K562 (cell line): ENCODE results near the gene FAM193A. TPM values are rescaled to one million over a fixed set of nuclear protein-coding genes. Genes with fewer than 3 reads are reported as not detected.

Experiments
- ATAC-seq: fragments of 200-7000 bp; cut with Tn5 transposase; 3 replicates; pipeline ENCODE4 v1.9.1; 2020; ENCODE audit warnings: moderate library complexity
- BruUV-seq: library from RNA; stranded (reverse); fragments of 400-500 nt; replicated peaks from 2 replicates; lab custom pipeline; 2021; lab: Mats Ljungman, UMichigan
- CTCF ChIA-PET: fragments of 300-600 bp; formaldehyde crosslinking; extraction: SDS; loops from one replicate; lab custom pipeline; 2021; ENCODE audit warnings: low intra/inter-chr PET ratio; lab: Yijun Ruan, JAX
- POLR2A ChIA-PET: fragments of 300-600, 350-650 bp; sonication (Branson Sonifier 250); formaldehyde crosslinking; extraction: SDS; loops from one replicate; lab custom pipeline; 2021; ENCODE audit warnings: antibody characterized with exemption, inconsistent platforms; lab: Yijun Ruan, JAX
- DNase-seq, 4 experiments: peaks; one replicate each; pipeline versions ENCODE4 v3.0.0 to v3.0.0-alpha.2; 2011 to 2018; ENCODE audit warnings: low spot score in 3 of 4, mixed read lengths in 3 of 4; ENCODE audit errors: extremely low read depth in 1 of 4
- FAIRE-seq: peaks from 2 replicates; lab custom pipeline; 2011; peaks lifted over from hg19 to GRCh38; lab: Jason Lieb, UNC
- H2AFZ ChIP-seq: 2 replicates; pipeline ENCODE4 v1.6.0; 2011; ENCODE audit warnings: low read depth, low read length, control low read depth, inconsistent platforms
- H3K27ac ChIP-seq: fragments of 200-600 bp; 3 replicates; pipeline ENCODE4 v1.8.0; 2011; ENCODE audit warnings: low read depth, mild to moderate bottlenecking, control low read depth, inconsistent platforms, low read length, moderate library complexity, mixed read lengths; ENCODE audit errors: extremely low read depth
- H3K27me3 ChIP-seq, 2 experiments: fragments of 300-600 bp in 1 of 2; 2 replicates in 1 of 2; 3 replicates in 1 of 2; pipeline versions ENCODE4 v1.6.0 to v1.8.0; 2011; ENCODE audit warnings: inconsistent platforms in 2 of 2, low read length in 2 of 2, mild to moderate bottlenecking in 1 of 2, mixed read lengths in 1 of 2, moderate library complexity in 1 of 2; ENCODE audit not compliant: control insufficient read depth in 2 of 2, insufficient read depth in 2 of 2
- H3K36me3 ChIP-seq: fragments of 300-600 bp; 3 replicates; pipeline ENCODE4 v1.8.0; 2011; ENCODE audit warnings: mild to moderate bottlenecking, low read length, inconsistent platforms; ENCODE audit not compliant: control insufficient read depth, insufficient read depth
- H3K4me1 ChIP-seq, 2 experiments: fragments of 200-600 bp in 1 of 2; replicated peaks in 1 of 2; 2 replicates in 1 of 2; 3 replicates in 1 of 2; pipeline versions ENCODE4 v1.5.1 to v1.8.0; 2011; ENCODE audit warnings: inconsistent platforms in 2 of 2, low read length in 2 of 2, mild to moderate bottlenecking in 1 of 2, mixed read lengths in 1 of 2, moderate library complexity in 1 of 2; ENCODE audit not compliant: control insufficient read depth in 2 of 2, insufficient read depth in 2 of 2
- H3K4me2 ChIP-seq: 2 replicates; pipeline ENCODE4 v1.6.1; 2011; ENCODE audit warnings: low read length, control low read depth, inconsistent platforms, mixed read lengths; ENCODE audit not compliant: insufficient read depth
- H3K4me3 ChIP-seq: fragments of 200-600 bp; sonication (generic), shearing (Covaris generic); 2 replicates; pipeline ENCODE4 v1.5.1; 2016; ENCODE audit warnings: control low read depth, inconsistent platforms
- H3K79me2 ChIP-seq: fragments of 200-600 bp; 3 replicates; pipeline ENCODE4 v1.8.0; 2011; ENCODE audit warnings: low read length, inconsistent platforms; ENCODE audit not compliant: control insufficient read depth, insufficient read depth
- H3K9ac ChIP-seq, 2 experiments: 2 replicates each; pipeline versions ENCODE4 v1.6.0 to v1.6.1; 2011; ENCODE audit warnings: low read depth in 2 of 2, low read length in 2 of 2, control low read depth in 1 of 2, inconsistent platforms in 1 of 2, mild to moderate bottlenecking in 1 of 2, mixed read lengths in 1 of 2; ENCODE audit not compliant: insufficient read depth in 1 of 2
- H3K9me1 ChIP-seq: one replicate; pipeline ENCODE4 v1.6.0; 2011; ENCODE audit warnings: inconsistent platforms, mild to moderate bottlenecking, low read length, moderate library complexity; ENCODE audit not compliant: control insufficient read depth, insufficient read depth
- H3K9me3 ChIP-seq: replicated peaks from 2 replicates; pipeline ENCODE4 v1.5.1; 2011; ENCODE audit warnings: low read depth, low read length, inconsistent platforms; ENCODE audit not compliant: control insufficient read depth, insufficient read depth
- H4K20me1 ChIP-seq: replicated peaks from 2 replicates; pipeline ENCODE4 v1.6.1; 2011; ENCODE audit warnings: low read length, inconsistent platforms, mixed read lengths; ENCODE audit not compliant: control insufficient read depth, insufficient read depth
- CHD2 ChIP-seq: IDR thresholded peaks from 2 replicates; pipeline ENCODE4 v1.6.1; 2011; ENCODE audit warnings: low read depth, low read length
- ELF4 ChIP-seq: fragments of 450-650 bp; formaldehyde crosslinking; IDR thresholded peaks from 2 replicates; pipeline ENCODE4 v1.4.0; 2022; ENCODE audit warnings: missing genetic modification characterization
- FOXP1 ChIP-seq: sonication (generic); formaldehyde crosslinking; IDR thresholded peaks from 2 replicates; pipeline ENCODE4 v1.8.0; 2022; ENCODE audit warnings: mild to moderate bottlenecking, missing genetic modification reagents
- LEF1 ChIP-seq: fragments of 450-650 bp; IDR thresholded peaks from 2 replicates; pipeline ENCODE4 v1.6.1; 2016; ENCODE audit warnings: mild to moderate bottlenecking
- TRIM25 ChIP-seq: fragments of 450-650 bp; IDR thresholded peaks from 2 replicates; pipeline ENCODE4 v1.7.0; 2016; ENCODE audit warnings: borderline replicate concordance
- ZNF77 ChIP-seq: fragments of 250-450 bp; sonication (Bioruptor Pico); IDR thresholded peaks from 2 replicates; pipeline ENCODE4 v1.5.0; 2020
- ZNF785 ChIP-seq: fragments of 250-450 bp; sonication (Bioruptor Pico); IDR thresholded peaks from 2 replicates; pipeline ENCODE4 v1.4.0; 2020; ENCODE audit warnings: mild to moderate bottlenecking
- WGBS: fragments of 100-300 bp; shearing (Covaris generic); methylation state at CpG from one replicate; pipeline ENCODE4 v1.1.6; 2016; ENCODE audit warnings: low coverage, mixed read lengths; ENCODE audit not compliant: insufficient coverage; ENCODE audit errors: missing lambda C conversion rate; 5-methylcytosine and 5-hydroxymethylcytosine counted together
- in situ Hi-C: fragments of 300-500 bp; cut with MboI; formaldehyde crosslinking; loops from 4 replicates; pipeline ENCODE4 v1.15.0; 2018; ENCODE audit warnings: inconsistent platforms, mixed read lengths
- intact Hi-C: fragments of 100-400 bp; cut with micrococcal nuclease; formaldehyde crosslinking; loops from 2 replicates; pipeline ENCODE4 v1.14.2; 2022
- polyA plus RNA-seq, 8 experiments: library from polyadenylated mRNA; depleted of rRNA in 4 of 8; stranded (reverse) in 5 of 8; unstranded in 3 of 8; fragments of >200 nt; fragmentation: Nextera tagmentation in 2 of 8; fragmentation: Illumina TruSeq in 1 of 8; extraction: Ambion mirVana in 2 of 8; extraction: Trizol in 1 of 8; gene quantifications; 2 replicates each; pipeline versions ENCODE4 v1.2.1 to v1.2.3, GENCODE V29; 2011 to 2014; ENCODE audit warnings: inconsistent platforms in 1 of 8, missing spikeins in 1 of 8
- total RNA-seq, 7 experiments: library from RNA; depleted of rRNA in 6 of 7; stranded (reverse); fragments of >200 nt in 6 of 7; fragmentation: Illumina TruSeq in 2 of 7; extraction: Trizol in 2 of 7; gene quantifications; 2 replicates each; pipeline versions ENCODE4 v1.2.1 to v1.2.3, GENCODE V29; 2011 to 2021; ENCODE audit warnings: low replicate concordance in 1 of 7

Gene FAM193A
- total and polyA plus RNA-seq, 9 of the 15 experiments (the other 6 are each of a cell fraction or from before 2014, with no cell fraction given), result 0.46 to 24.6 (median 9.6) TPM

GRCh38 chr4:2698951-2699505 lies 162.6 kb downstream of the FAM193A start:
- Histone ChIP-seq H3K27ac (no peak overlapping the region), H2AFZ (no peak overlapping the region), H3K4me1 (no peaks in the 10 kb centered on the region), H3K4me3 (no peak overlapping the region), H3K9me3 (no peaks in the 10 kb centered on the region), H3K9me1 (no peaks in the 10 kb centered on the region), H3K36me3 (peaks cover 93% of the 10 kb centered on the region; the same call in 2 of the 3 replicates), H3K4me2 (no peak overlapping the region), H4K20me1 (no peaks in the 10 kb centered on the region), H3K79me2 (no peaks in the 10 kb centered on the region), H3K27me3 (no peaks in the 10 kb centered on the region), H3K9ac (no peak overlapping the region)
- FAIRE-seq, result no peak
- CTCF ChIA-PET, result no interaction called here
- in situ Hi-C loops, result no loop called here
- POLR2A ChIA-PET, result interaction anchor here (0.9 kb wide), 1 partner anchor 35 kb away, joined by 3 read pairs; no protein-coding TSS in a partner anchor
- no peak for ATAC-seq
- intact Hi-C loops, result no loop called here
- no peak for DNase-seq
- TF ChIP-seq LEF1 (no peak), ZNF785 (CRISPR knock-in tag) (no peak), ZNF77 (CRISPR knock-in tag) (no peak), TRIM25 (no peak), FOXP1 (CRISPR knock-in tag) (no peak), CHD2 (no peak), ELF4 (CRISPR knock-in tag) (no peak)
- no TSS peak for BruUV-seq
- 93% methylated on average over 12 of the region's 12 CpGs for WGBS
